ENCODE data around the gene AMBP.

The AMBP gene

GRCh38 chr9:114072184-114073140 lies 5.6 kb downstream of the AMBP start:
- DNase-seq (ENCODE audit: low spot score): no peak

- DNase-seq (ENCODE audit: low spot score): no peak
Observed at GRCh38 chr9:114071197-114071795, 6.8 kb downstream of the AMBP start.

- no peak for DNase-seq (ENCODE audit: low spot score)
Observed at GRCh38 chr9:114070188-114071103, 7.7 kb downstream of the AMBP start.

- no peak for DNase-seq (ENCODE audit: low spot score)
Observed at GRCh38 chr9:114069476-114070187, 8.5 kb downstream of the AMBP start.

- no peak for DNase-seq (ENCODE audit: low spot score)
Observed at GRCh38 chr9:114065304-114065703, 12.8 kb downstream of the AMBP start.

GRCh38 chr9:114061830-114062474 lies 16.1 kb downstream of the AMBP start:
- no peak for DNase-seq (ENCODE audit: low spot score)

GRCh38 chr9:114061292-114061691 lies 16.8 kb downstream of the AMBP start:
- no peak for DNase-seq (ENCODE audit: low spot score)

GRCh38 chr9:114060711-114061110 lies 17.4 kb downstream of the AMBP start:
- DNase-seq (ENCODE audit: low spot score): no peak

GRCh38 chr9:114060070-114060469 lies 18.0 kb downstream of the AMBP start:
- no peak for DNase-seq (ENCODE audit: low spot score)

- no peak for DNase-seq (ENCODE audit: low spot score)
Observed at GRCh38 chr9:114059047-114059803, 18.9 kb downstream of the AMBP start.

- no peak for DNase-seq (ENCODE audit: low spot score)
Observed at GRCh38 chr9:114058688-114059046, 19.4 kb downstream of the AMBP start.

- DNase-seq (ENCODE audit: low spot score): no peak
Observed at GRCh38 chr9:114057161-114057885, 20.8 kb downstream of the AMBP start.

GRCh38 chr9:114056527-114056926 lies 21.6 kb downstream of the AMBP start:
- no peak for DNase-seq (ENCODE audit: low spot score)

- DNase-seq (ENCODE audit: low spot score): no peak
Observed at GRCh38 chr9:114055894-114056293, 22.2 kb downstream of the AMBP start.

- DNase-seq (ENCODE audit: low spot score): no peak
Observed at GRCh38 chr9:114055061-114055460, 23.0 kb downstream of the AMBP start.

GRCh38 chr9:114054191-114054690 lies 23.9 kb downstream of the AMBP start:
- DNase-seq (ENCODE audit: low spot score): no peak

- no peak for DNase-seq (ENCODE audit: low spot score)
Observed at GRCh38 chr9:114053246-114054005, 24.7 kb downstream of the AMBP start.

GRCh38 chr9:114051706-114052105 lies 26.4 kb downstream of the AMBP start:
- no peak for DNase-seq (ENCODE audit: low spot score)

GRCh38 chr9:114051281-114051680 lies 26.8 kb downstream of the AMBP start:
- DNase-seq (ENCODE audit: low spot score): no peak

Measured in germinal center (tissue), 1 donor.